Ureter (tissue), 1 donor: ENCODE measurements around the gene FAM234B. TPM values are rescaled to one million over a fixed set of nuclear protein-coding genes. Genes with fewer than 3 reads are reported as not detected.
"Not testable (repeated sequence)": the region's sequence is repeated elsewhere in the genome, so short reads cannot be mapped to it uniquely, and the experiment has no call there.

Experiments used
- DNase-seq: peaks from one replicate; pipeline ENCODE4 v3.0.0-alpha.2; 2020; ENCODE audit warnings: low spot score
- total RNA-seq: library from RNA; stranded (reverse); gene quantifications from one replicate; pipeline ENCODE4 v1.2.4, GENCODE V29; 2023
- donor health status: DM: yes; HTN: yes; CAD: no.

FAM234B gene
- total RNA-seq, 1 donor from 2014 or later = 24.9 TPM

DNA sequence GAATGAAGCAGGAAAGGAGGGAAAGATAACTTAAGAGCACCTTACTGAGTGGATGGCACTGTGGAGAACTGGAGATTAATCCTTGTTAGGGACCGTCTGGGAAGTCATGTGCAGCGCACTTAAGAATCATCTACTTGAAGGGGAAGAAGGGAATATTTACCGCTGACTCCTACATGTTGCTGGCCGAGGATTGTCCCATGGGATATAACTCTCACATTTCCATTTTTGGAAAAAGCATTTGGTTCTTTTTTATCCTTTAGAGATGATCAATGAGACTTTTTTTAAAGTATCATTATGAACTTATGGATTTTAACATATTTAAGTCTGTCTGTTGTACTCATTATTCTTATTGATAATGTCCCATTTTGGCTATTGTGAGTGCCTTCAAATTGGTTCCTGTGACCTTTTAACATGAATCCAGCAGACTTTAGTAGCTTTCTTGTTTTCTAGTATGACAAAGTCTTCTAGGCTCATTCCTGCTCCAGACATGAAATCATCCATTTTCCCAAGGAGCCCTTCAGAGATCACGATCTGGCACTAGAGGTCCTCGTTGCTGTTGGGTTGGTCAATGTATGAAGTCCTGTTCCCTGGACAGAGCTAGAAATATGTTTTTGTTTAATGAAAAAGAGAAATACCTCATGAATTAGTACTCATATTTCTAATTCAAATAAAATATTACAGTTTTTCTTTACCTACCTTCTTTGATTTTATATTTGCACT, 20.2 kb upstream of the FAM234B start:
- peak; percentile 56 for DNase-seq

DNA sequence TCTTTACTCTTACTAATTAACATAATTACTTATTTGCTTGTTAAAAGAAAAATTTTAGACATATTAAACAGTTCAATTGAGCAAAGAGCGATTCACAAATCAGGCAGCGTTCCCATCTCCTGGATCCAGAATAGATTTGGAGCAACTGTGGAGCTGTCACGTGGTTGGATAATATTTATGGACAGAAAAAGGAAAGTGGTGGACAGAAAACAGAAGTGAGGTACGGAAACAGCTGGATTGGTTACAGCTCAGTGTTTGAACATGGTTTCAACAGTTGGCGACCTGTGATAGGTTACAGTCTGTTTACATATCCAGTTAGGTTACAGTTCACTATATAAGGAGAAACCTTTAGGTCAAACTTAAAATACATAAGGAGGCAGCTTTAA, 19.7 kb upstream of the FAM234B start:
- no peak for DNase-seq

DNA sequence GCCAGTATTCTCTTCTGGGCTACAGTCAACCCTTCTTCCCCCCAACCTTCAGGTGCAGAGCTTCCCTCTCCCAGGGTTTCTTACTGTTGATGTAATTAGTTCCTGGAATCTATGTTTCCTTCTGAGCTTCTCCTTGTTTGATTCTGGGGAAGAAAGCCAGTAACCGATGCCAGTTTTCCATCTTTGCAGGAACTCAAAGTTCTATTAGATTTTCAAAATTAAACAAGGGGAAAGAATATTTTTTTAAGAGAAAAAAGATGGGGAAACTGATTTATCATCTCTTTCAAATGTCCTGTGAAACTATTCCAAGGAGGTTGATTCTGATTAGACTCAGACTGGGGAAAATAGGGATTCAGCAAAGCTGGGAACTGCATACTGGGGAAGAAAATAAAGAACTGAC, 17.9 kb upstream of the FAM234B start:
- no peak for DNase-seq

DNA sequence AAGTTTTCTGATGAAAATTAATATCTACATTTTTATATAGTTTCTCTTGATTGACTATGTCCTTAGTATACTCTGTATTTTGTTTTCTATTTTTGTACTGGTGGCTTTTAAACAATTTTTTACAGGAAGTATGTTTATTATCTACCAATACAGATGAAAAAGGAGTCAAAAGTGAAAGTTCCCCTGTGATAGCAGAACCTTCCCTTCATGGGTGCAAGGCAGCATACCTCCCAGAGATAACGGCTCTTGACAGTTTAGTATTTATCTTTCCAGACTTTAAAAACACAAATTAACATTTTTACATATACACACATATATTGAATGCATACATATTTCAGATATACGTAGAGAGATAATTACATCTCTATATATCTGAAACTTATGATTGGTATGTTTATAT, 17.1 kb upstream of the FAM234B start:
- DNase-seq = no peak

DNA sequence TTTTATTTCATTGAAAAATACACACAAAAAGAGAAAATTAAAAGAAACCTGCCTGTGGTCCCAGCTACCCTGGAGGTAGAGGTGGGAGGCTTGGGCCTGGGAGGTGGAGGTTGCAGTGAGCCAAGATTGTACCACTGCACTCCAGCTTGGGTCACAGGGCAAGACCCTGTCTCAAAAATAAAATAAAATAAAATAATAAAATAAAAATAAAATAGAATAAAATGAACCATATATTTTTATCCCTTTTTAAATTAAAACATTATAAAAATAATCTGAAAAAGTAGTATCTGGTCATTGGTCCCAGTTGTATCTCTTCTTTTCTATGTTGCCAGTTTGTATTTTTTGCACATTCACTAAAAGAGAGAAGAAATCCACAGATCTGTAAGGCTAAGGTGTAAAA, 16.7 kb upstream of the FAM234B start:
- DNase-seq = no peak

DNA sequence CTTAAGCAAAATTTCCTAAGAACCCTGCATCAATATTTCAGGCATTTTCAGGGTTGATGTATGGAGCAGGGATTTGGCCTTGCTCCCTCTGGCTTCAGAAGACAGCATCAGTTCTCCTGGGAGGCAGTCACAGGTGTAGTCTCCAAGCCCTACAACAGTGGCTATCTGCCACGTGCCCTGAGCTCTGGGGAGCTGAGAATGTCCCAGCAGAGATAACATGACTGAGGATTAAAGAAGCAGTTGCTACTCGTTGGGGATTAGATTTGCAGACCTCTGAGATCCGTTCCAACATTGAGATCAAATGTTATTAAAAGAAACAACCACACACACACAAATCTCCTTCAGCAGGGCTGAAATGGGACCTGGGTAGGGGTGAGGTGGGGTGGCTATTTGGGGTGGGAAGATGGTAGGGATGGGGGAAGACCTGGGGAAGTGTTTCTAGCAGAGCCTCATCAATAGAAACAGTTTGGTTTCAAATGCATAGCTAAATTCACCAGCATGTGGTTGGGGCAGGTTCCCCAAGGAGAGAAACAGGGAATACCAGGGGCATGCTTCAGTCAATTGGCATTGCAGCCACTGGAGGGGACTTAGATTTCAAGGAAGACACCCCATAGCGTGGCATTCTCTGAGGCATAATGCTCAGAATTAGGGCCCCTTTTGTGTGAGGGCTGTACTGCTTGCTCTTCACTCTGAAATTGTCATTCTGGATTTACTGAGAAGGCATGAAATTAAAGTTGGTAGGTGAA, 15.2 kb upstream of the FAM234B start:
- DNase-seq = no peak

DNA sequence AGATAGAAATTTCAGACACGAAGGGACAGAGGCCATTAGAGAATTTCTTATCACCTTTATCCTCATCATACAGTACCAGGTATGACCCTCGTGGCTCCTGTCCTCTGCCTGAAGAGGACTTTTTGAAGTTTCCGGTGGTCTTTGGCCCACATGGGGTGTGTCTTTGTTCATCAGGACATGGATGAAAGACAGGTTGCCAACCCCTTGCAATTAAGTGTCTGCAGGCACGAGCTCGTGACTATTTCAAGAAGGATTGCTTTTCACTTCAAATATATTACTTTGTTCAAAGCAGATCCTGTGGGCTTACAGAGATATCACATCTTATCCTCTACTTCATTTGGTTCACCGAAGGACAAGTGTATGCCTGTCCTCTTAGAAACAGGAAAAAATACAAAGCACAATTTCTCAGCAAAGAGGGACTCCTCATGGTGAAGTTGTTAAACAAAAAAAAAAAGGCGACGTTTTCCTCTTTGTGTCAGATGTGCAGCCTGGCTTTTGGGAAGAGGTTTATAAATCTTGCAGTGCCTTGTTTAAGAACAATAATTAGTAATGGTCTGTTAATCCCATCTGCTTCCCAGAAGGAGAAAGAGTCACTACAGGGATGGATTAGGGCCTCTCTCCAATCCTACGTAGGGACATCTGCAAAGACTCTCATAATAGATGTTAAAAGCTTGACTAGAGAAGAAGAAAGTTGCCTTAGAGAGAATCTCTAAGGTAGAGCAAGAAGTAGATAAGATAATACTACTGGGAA, 13.5 kb upstream of the FAM234B start:
- DNase-seq = no peak

DNA sequence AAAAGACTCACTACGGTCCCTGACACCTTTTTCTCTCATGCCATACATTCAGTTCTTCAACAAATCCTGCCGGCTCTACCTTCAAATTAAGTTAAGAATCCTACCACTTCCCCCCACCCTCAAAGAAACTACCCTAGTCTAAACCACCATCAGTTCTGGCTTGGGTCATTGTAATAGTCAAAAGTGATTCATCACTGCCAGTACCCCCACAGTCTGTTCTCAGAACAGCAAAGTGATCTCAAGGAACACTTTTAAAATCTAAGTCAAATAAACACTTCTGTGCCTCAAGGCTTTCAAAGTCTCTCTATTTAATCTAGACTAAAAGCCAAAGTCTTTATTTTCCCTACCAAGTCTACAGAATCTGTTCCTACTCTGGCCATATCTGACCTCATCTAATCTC, 12.0 kb upstream of the FAM234B start:
- no peak for DNase-seq

DNA sequence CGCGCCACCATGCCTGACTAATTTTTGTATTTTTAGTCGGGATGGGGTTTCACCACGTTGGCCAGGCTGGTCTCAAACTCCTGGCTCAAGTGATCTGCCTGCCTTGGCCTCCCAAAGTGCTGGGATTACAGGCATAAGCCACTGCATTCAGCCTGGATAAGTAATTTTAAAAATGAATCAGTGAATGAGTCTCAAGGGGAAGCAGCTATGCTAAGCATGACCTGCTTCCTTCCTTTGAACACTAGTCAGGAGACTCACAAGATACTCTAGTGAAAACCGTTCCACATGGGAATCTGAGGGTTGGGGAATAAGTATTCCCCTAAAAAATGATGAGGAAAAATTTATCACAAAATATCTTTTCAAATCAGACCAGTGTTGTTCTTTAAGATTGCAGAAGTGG, 10.7 kb upstream of the FAM234B start:
- DNase-seq = no peak

DNA sequence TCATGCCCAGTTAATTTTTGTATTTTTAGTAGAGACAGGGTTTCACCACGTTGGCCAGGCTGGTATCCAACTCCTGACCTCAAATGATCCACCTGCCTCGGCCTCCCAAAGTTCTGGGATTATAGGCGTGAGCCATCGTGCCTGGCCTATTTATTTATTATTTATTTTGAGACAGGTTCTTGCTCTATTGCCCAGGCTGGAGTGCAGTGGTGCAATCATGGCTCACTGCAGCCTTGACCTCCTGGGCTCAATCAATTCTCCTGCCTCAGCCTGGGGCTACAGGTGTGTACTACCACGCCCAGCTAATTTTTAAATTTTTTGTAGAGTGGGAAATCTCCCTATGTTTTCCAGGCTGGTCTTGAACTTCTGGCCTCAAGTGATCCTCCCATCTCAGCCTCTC, 8.8 kb upstream of the FAM234B start:
- DNase-seq = not testable (repeated sequence)

DNA sequence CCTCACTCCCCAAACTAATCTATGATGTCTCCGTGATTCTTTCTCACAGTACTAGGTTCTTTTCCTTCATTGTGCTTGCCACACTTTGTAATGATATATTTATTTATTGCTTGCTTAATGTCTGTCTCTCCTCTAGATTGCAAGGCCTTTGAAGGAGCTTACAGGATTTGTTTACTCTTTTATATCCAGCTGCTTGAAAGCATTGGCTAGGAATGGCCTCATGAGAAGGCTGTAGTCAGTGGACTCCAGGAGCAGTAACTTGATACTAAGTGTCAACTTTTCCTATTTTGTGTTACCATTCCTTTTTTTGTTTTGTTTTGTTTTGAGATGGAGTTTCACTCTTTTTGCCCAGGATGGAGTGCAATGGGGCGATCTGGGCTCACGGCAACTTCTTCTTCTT, 7.3 kb upstream of the FAM234B start:
- DNase-seq = no peak

DNA sequence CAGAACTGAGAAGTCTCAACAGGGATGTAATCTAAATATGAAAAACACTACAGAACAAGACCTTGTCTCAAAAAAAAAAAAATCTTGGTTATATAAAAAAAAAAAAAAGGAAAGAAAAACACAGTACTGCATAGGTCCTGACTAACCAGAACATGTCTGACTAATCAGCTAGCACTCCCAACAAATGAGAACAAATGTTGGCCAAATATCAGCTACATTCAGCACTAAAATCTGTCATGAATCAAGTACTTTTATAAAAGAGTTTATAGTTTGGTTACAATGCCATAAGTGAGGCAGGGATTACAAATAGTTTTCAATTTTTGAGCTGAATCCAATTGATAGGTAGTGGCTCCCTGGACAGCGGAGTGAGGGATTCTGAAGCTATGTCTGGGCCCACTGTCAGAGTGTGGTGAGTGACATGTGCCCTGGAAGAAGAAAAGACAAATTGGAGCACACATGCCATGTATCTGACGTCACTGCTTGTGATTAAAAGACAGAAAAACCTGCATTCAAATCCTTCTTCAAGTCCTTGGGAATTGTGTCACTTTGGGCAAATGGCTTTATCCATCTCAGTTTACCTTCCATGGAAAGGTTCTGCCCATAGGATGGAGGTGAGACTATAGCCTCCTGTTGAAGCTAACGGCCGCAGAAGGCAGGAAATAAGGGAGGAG, 5.6 kb upstream of the FAM234B start:
- no peak for DNase-seq

DNA sequence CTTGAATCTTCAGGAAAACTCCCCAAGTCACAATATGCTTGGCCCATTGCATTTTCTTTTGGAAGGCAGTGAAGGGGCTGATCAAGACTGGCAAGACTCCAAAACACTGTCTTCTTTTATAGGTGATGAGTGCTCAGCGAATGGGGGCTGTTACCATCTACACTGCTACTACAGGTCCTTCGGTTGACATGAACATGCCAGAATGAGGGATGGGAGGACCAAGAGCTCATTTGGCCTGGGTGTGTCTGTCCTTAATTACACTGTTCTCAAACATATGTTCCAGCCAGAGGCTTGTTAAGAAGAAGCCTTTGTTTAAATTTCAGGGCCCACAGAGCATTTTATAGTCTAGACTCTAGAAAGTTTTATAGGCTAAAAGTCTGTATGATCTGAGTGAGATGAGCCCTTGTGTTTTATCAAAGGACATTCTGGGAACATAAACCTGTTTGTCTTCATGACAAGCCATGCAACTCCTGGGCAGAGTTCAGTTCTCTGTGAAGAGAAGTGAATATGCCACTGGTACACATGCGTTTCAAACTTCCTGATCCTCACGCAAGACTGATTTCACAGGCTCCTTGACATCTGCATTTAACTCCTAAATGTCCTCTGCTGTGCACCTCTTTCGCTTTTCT, 4.7 kb upstream of the FAM234B start:
- DNase-seq = no peak

DNA sequence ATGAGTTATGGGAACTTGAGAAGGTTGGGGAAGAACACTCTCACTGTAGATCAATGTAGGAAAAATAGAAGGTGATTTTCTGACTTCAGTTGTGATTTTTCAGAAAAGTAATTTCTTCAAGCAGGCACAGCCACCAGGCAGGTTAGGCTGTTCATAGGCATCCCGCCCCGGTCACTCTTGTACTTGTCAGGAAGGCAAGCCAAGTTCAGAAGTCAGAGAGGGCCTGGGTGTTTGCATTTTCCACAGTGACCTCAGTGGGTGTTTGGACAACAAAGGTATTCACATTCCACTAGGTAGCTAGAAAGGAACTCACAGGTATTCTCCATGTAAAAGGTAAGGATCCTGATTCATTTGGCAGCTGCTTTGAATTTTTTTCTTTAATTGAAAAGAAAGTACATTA, 3.0 kb upstream of the FAM234B start:
- no peak for DNase-seq

DNA sequence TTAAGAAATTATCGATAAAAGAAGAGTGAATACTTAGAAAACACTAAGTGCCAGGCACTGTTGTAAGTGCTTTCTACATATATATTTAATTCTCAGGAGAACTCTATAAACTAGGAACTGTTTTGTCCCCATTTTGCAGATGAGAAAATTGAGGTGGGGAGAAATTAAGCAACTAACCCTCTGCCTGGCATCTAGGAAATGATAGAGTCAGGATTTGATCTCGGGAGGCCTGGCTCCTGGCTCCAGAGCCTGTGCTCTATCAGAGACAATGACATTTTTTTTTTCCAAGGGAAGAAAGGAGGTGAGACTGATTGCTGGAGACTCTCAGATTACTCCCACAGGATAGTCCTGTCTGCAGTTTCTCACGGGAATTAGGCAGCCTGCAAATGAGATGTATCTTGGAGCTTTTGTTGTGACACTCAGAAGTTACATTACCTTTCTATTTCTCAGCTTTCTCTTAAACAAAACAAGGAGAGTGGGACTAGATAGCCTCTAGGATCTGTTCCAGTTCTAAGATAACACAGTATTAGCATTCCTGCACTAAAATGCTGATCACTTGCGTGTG, 1.4 kb upstream of the FAM234B start:
- no peak for DNase-seq

DNA sequence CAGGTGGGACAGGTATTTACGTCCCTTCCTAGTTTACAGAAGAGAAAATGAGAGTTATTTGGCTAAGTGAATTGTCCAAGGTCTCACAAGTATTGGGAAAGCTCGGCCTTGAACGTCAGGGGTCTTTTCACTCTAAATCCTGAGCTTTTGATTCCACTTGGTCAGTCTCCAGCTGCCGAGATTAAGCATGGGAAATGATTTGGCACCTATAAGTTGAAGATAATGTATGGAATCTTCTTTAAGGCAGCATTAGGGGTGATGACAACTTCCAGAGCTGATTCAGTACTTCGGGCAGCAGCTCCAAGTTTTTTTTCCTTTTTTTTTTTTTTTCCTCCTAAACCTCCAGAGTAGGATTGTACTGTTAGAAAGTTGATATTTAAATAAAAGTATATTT, 722 bp downstream of the FAM234B start:
- DNase-seq = no peak

DNA sequence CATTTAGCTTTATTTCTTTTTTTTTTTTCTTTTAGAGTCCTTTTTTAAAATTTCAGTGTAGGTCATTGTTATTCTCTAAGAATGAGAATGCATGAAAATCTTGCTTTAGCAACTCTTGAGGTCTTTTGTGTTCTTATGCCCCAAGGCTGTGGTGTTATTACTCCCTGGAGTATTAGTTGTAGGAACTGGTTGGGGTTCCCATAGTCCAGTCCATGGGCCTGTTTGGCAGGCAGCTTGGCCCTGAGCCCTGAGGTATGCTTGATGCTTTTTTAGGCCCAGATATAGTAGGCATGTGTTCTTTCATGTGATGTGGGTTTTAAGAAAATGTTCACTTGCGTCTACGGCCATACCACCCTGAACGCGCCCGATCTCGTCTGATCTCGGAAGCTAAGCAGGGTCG, 1.6 kb downstream of the FAM234B start:
- DNase-seq = no peak

DNA sequence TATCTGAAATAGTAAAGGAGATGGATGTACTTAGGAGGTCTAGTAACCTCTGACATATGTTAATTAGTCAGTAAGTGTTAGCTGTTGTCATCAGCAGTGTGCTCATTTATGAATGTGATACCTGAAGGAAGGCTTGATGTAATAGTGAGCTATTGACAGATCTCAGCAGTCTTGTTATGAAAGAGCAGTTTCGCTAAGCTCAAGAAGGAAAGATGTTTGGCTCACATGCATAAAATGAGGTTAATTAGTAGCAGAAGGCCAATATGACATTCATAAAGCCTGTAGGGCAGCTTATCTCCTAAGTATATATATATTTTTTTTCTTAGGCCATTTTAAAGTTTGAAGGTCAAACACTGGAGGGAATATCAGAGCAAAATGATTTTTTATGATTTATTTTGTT, 2.8 kb downstream of the FAM234B start:
- no peak for DNase-seq

DNA sequence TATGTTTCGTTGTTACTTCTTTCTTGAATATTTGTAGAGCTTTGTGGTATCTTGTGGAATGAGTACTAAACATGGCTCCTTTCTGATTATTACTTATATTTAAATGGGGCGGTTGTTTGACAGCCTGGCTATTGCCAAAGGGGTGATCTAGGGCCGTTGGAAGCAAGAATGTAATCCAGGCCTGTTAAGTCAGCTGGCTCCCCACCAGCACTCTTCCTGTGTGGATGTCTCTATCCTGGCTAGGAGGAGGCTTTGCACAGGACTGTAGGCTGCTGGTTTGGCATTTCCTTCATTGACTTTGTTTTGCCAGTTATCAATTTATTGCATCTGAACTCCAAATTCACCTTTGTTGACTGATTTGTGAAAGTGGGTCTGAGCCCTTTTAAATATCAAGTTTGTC, 5.6 kb downstream of the FAM234B start:
- no peak for DNase-seq

DNA sequence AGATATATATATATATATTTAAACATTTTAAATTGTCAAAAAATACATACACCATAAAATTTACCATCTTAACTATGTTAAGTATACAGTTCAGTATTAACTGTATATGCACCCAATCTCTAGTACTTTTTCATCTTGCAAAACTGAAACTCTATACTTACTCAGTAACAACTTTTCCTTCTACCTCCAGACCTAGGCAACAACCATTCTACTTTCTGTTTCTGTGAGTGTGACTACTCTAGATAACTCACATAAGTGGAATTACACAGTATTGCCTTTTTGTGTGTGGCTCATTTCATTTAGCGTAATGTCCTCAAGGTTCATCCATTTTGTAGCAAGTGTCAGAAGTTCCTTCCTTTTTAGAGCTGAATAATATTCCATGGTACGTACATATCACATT, 8.2 kb downstream of the FAM234B start:
- DNase-seq = no peak

DNA sequence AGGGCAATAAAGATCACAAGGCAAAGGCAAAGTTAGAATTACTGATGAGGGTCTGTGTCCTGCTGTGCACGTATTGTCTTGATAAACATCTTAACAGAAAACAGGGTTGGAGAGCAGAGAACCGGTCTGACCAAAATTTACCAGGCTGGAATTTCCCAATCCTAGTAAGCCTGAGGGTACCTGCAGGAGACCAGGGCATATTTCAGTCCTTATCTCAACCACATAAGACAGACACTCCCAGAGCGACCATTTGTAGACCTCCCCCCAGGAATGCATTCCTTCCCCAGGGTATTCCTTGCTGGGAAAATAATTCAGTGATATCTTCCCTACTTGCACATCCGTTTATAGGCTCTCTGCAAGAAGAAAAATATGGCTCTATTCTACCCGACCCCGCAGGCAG, 9.4 kb downstream of the FAM234B start:
- DNase-seq = not testable (repeated sequence)

DNA sequence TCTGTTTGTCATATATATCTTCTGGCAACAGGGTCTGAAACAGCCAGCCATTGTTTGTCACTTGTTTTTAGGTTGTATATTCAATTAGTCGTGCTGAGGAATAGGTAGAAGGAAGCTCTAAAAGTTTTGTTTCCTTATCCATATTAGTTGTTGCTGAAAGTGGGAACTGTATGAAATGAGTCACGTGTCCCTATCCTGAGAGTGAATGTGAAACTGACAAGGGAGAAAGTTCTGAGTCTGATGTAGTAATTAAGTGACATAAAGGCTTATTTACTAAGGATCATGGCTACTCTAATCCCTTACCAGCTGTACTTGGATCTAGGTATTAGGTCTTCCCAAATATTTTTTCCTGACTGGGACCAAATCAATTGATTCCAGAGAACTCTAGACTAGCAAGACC, 16.4 kb downstream of the FAM234B start:
- DNase-seq = no peak
